ENCODE data around the gene GDPGP1. TPM values are rescaled to one million over a fixed set of nuclear protein-coding genes. Genes with fewer than 3 reads are reported as not detected.

The GDPGP1 gene
- total and polyA plus RNA-seq, 10 of the 15 experiments (the other 5 are each of a cell fraction or from before 2014, with no cell fraction given): 0.68 to 8.9 (median 3.0) TPM

DNA sequence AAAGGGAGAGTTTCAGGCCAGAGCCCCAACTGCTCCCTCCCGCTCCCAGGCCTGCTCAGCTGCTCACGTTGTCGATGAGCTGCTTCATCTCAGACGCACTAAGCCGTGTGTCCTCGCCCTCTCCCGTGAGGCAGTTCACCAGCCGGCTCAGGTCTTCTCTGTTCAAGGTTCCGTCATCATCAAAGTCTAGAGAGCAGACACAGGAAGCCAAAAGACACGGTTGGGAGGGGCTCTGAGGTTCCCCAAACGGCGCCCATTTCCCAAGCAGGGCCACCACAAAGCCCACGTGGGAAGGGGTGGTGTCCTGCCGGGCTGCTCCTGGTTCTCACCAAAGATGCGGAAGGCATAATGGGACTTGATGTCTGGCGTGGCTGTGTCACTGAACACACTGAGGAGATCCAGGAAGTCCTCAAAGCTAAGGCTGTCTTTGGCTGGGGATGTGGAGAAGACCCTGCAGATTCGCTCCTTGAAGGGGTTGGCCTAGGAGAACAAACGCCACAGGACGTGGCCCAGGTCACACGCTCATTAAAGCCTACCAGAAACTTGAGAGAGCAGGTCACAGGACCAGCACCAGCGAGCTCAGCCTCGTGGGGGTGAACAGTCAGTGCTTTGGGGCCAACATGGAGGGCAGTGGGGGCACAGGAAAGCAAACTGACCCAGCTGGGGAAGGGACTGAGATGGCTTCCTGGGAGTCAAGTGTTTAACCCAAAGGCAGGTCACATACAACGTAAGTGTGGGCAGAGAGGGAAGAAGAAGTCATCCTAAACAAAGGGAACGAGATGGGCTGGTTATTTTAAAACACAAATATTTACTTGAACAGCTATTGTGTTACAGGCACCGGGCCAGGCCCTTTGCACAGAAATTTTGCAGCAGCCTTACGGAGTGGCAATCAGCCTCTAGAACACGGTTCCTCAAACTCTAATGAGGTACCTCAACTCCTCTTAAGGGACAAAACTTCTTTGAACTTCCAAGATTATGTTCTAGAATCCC is 2.7 kb upstream of the GDPGP1 start:
- H3K4me2 ChIP-seq (ENCODE audit: control insufficient read depth, insufficient read depth): peak overlapping the region; percentile 88
- no peaks in the 10 kb centered on the region for H3K27me3 ChIP-seq (replicated peaks in 1 of 2; ENCODE audit: control insufficient read depth in 2 of 2, insufficient read depth in 2 of 2, low read length in 1 of 2)
- SMC1A ChIA-PET (ENCODE audit: uncharacterized antibody, unreplicated experiment): interaction anchor here (0.7 to 4.5 kb wide), 27 partner anchors 9 to 702 kb away, joined by 3 to 70 read pairs (median 5); partner anchors contain the start of genes NGRN and TTLL13
- H3K36me3 ChIP-seq (ENCODE audit: control insufficient read depth in 2 of 2, insufficient read depth in 2 of 2, low read length in 1 of 2): peaks cover 14 to 16% of the 10 kb centered on the region in 2 experiments; a peak in 3 of 4 replicates
- H3K4me1 ChIP-seq (ENCODE audit: control insufficient read depth, insufficient read depth, low read length): peaks cover 28% of the 10 kb centered on the region
- CTCF ChIA-PET: interaction anchor here (1.0 to 4.8 kb wide), 23 partner anchors 10 to 700 kb away, joined by 3 to 38 read pairs (median 4); partner anchors contain the start of gene SEMA4B
- no peaks in the 10 kb centered on the region for H4K20me1 ChIP-seq (ENCODE audit: control insufficient read depth, insufficient read depth)
- in situ Hi-C loops (cut with MboI): no loop called here
- DNase-seq (ENCODE audit: low read depth, low spot score) (peak; percentile 32), ATAC-seq (peak; percentile 53), FAIRE-seq (peak; percentile 78)
- H3K79me2 ChIP-seq (ENCODE audit: control insufficient read depth, insufficient read depth, low read length): peaks cover 19% of the 10 kb centered on the region
- peak overlapping the region; percentile 85 for H3K9ac ChIP-seq (ENCODE audit: control insufficient read depth, insufficient read depth, low read length)
- H2AFZ ChIP-seq (ENCODE audit: control insufficient read depth, low read depth, low read length): peak overlapping the region; percentile 54
- H3K9me3 ChIP-seq (replicated peaks; ENCODE audit: control insufficient read depth, insufficient read depth, low read length): no peaks in the 10 kb centered on the region
- intact Hi-C loops (cut with micrococcal nuclease; ENCODE audit: unreplicated experiment): loop anchor here (2.0 to 5.0 kb wide), 6 partner anchors 27 to 431 kb away; partner anchors contain the start of gene AP3S2
- RAD21 ChIA-PET (ENCODE audit: unreplicated experiment): interaction anchor here (0.8 to 3.6 kb wide), 15 partner anchors 9 to 130 kb away, joined by 3 to 47 read pairs (median 4); partner anchors contain the start of genes NGRN and SEMA4B
- peak overlapping the region; percentile 66 for H3K27ac ChIP-seq (ENCODE audit: control insufficient read depth, insufficient read depth)
- POLR2A ChIA-PET: interaction anchor here (0.5 to 4.9 kb wide), 16 partner anchors 10 to 230 kb away, joined by 3 to 31 read pairs (median 4); partner anchors contain the start of gene SEMA4B
- H3K4me3 ChIP-seq: peak overlapping the region; percentile 79
- WGBS (ENCODE audit: insufficient coverage, insufficient replicate concordance, low lambda C conversion rate, missing lambda C conversion rate): 11% methylated on average over 27 of the region's 27 CpGs
- BruUV-seq (replicated peaks): no TSS peak
- peak; percentile 61; the same call in 1 of the 2 replicates for TF ChIP-seq CREB1 (IDR thresholded peaks at IDR 0.05; ENCODE audit: low read depth)
- peak; percentile 45 for TF ChIP-seq NR2F1 (conservative IDR thresholded peaks at IDR 0.05)
- 0 out of 2 replicates have a peak, but pooled peaks have one; percentile 56 for TF ChIP-seq YY1 (IDR thresholded peaks at IDR 0.05; ENCODE audit: low read depth, low read length)
- TF ChIP-seq NBN (IDR thresholded peaks at IDR 0.05): peak; percentile 78
- TF ChIP-seq DPF2 (IDR thresholded peaks at IDR 0.05): peak; percentile 46; the same call in 1 of the 2 replicates
- no peak for TF ChIP-seq ETV6 (conservative IDR thresholded peaks at IDR 0.05 in 1 of 2, IDR thresholded peaks at IDR 0.05 in 1 of 2; ENCODE audit: borderline replicate concordance in 1 of 2, low read depth in 1 of 2)
- peak; percentile 75; the same call in 1 of the 2 replicates for TF ChIP-seq POLR2A (IDR thresholded peaks at IDR 0.05; ENCODE audit: low read depth, low read length)
- 0 out of 2 replicates have a peak, but pooled peaks have one; percentile 30 for TF ChIP-seq POLR2AphosphoS2 (IDR thresholded peaks at IDR 0.05; ENCODE audit: low read depth, low read length)
- TF ChIP-seq RUNX3 (IDR thresholded peaks at IDR 0.05; ENCODE audit: low read length): peak; percentile 58
- TF ChIP-seq JUND (IDR thresholded peaks at IDR 0.05; ENCODE audit: low read depth, low read length): 0 out of 2 replicates have a peak, but pooled peaks have one; percentile 7
- no peak for TF ChIP-seq RFX5 (IDR thresholded peaks at IDR 0.05; ENCODE audit: low read depth, low read length)
- no peak for TF ChIP-seq BCL11A (IDR thresholded peaks at IDR 0.05; ENCODE audit: low read depth, low read length)
- peak; percentile 74 for TF ChIP-seq IKZF1 (conservative IDR thresholded peaks at IDR 0.05)
- TF ChIP-seq TAF1 (IDR thresholded peaks at IDR 0.05; ENCODE audit: borderline replicate concordance, low read depth, low read length): 0 out of 2 replicates have a peak, but pooled peaks have one; percentile 25
- TF ChIP-seq MXI1 (IDR thresholded peaks at IDR 0.05; ENCODE audit: low read depth, low read length): peak; percentile 38
- TF ChIP-seq, protein P1, sequence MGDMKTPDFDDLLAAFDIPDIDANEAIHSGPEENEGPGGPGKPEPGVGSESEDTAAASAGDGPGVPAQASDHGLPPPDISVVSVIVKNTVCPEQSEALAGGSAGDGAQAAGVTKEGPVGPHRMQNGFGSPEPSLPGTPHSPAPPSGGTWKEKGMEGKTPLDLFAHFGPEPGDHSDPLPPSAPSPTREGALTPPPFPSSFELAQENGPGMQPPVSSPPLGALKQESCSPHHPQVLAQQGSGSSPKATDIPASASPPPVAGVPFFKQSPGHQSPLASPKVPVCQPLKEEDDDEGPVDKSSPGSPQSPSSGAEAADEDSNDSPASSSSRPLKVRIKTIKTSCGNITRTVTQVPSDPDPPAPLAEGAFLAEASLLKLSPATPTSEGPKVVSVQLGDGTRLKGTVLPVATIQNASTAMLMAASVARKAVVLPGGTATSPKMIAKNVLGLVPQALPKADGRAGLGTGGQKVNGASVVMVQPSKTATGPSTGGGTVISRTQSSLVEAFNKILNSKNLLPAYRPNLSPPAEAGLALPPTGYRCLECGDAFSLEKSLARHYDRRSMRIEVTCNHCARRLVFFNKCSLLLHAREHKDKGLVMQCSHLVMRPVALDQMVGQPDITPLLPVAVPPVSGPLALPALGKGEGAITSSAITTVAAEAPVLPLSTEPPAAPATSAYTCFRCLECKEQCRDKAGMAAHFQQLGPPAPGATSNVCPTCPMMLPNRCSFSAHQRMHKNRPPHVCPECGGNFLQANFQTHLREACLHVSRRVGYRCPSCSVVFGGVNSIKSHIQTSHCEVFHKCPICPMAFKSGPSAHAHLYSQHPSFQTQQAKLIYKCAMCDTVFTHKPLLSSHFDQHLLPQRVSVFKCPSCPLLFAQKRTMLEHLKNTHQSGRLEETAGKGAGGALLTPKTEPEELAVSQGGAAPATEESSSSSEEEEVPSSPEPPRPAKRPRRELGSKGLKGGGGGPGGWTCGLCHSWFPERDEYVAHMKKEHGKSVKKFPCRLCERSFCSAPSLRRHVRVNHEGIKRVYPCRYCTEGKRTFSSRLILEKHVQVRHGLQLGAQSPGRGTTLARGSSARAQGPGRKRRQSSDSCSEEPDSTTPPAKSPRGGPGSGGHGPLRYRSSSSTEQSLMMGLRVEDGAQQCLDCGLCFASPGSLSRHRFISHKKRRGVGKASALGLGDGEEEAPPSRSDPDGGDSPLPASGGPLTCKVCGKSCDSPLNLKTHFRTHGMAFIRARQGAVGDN (IDR thresholded peaks at IDR 0.05): peak; percentile 71
- peak; percentile 62; the same call in 1 of the 2 replicates for TF ChIP-seq ATF7 (IDR thresholded peaks at IDR 0.05; ENCODE audit: low read depth)
- no peak for TF ChIP-seq RCOR1 (conservative IDR thresholded peaks at IDR 0.05; ENCODE audit: low read depth, low read length)
- TF ChIP-seq ZNF24 (IDR thresholded peaks at IDR 0.05): no peak
- TF ChIP-seq CHD2 (IDR thresholded peaks at IDR 0.05; ENCODE audit: borderline replicate concordance, low read depth, low read length): 0 out of 2 replicates have a peak, but pooled peaks have one; percentile 35
- peak; percentile 55; the same call in 1 of the 2 replicates for TF ChIP-seq BACH1 (IDR thresholded peaks at IDR 0.05; ENCODE audit: borderline replicate concordance)
